IPS DF 19.7 (cell line): ENCODE data around the gene RASAL1.

Source experiments
- DNase-seq: peaks from one replicate; pipeline ENCODE4 v3.0.0-alpha.2; 2013; ENCODE audit warnings: low read depth, low spot score

Gene RASAL1

GRCh38 chr12:113096675-113097461 is 38.7 kb downstream of the RASAL1 start:
- no peak for DNase-seq

GRCh38 chr12:113095405-113095804 is 40.2 kb downstream of the RASAL1 start:
- no peak for DNase-seq

- no peak for DNase-seq
Measured at GRCh38 chr12:113094738-113095137, 40.8 kb downstream of the RASAL1 start.

- no peak for DNase-seq
Measured at GRCh38 chr12:113093409-113094101, 42.0 kb downstream of the RASAL1 start.

GRCh38 chr12:113092607-113093408 is 42.8 kb downstream of the RASAL1 start:
- DNase-seq: no peak

- DNase-seq: no peak
Measured at GRCh38 chr12:113091506-113091905, 44.1 kb downstream of the RASAL1 start.

- no peak for DNase-seq
Measured at GRCh38 chr12:113090740-113091139, 44.8 kb downstream of the RASAL1 start.

GRCh38 chr12:113089839-113090238 is 45.7 kb downstream of the RASAL1 start:
- DNase-seq: no peak

- no peak for DNase-seq
Measured at GRCh38 chr12:113088971-113089756, 46.4 kb downstream of the RASAL1 start.

- no peak for DNase-seq
Measured at GRCh38 chr12:113088037-113088436, 47.5 kb downstream of the RASAL1 start.

- no peak for DNase-seq
Measured at GRCh38 chr12:113087193-113087592, 48.4 kb downstream of the RASAL1 start.

GRCh38 chr12:113086249-113087164 is 49.1 kb downstream of the RASAL1 start:
- no peak for DNase-seq

GRCh38 chr12:113083863-113084435 is 51.6 kb downstream of the RASAL1 start:
- DNase-seq: no peak

- no peak for DNase-seq
Measured at GRCh38 chr12:113082486-113083148, 52.9 kb downstream of the RASAL1 start.

GRCh38 chr12:113081873-113082272 is 53.7 kb downstream of the RASAL1 start:
- DNase-seq: no peak

- DNase-seq: no peak
Measured at GRCh38 chr12:113077859-113078255, 57.7 kb downstream of the RASAL1 start.

- DNase-seq: no peak
Measured at GRCh38 chr12:113077057-113077858, 58.3 kb downstream of the RASAL1 start.

GRCh38 chr12:113075137-113075683 is 60.4 kb downstream of the RASAL1 start:
- DNase-seq: no peak
